Endometrial microvascular endothelial cells (primary cell): ENCODE measurements around the gene PABPN1L. TPM values are rescaled to one million over a fixed set of nuclear protein-coding genes. Genes with fewer than 3 reads are reported as not detected.

ENCODE experiments used
- in situ Hi-C: cut with HindIII; loops from 2 replicates; pipeline ENCODE4 v1.10.0; 2017; ENCODE audit warnings: low sequenced_read_pairs, low pct_unique_long_range_greater_than_20kb; ENCODE audit errors: inconsistent ontology term
- total RNA-seq: library from RNA; depleted of rRNA; stranded (reverse); fragments of >200 nt; gene quantifications from one replicate; pipeline ENCODE4 v1.2.3, GENCODE V29; 2015; ENCODE audit errors: inconsistent ontology term

PABPN1L gene
- total RNA-seq, 1 donor from 2014 or later, result not detected

- in situ Hi-C loops, result no loop called here
Measured at GRCh38 chr16:88886845-88887521, 20.5 kb upstream of the PABPN1L start.

DNA sequence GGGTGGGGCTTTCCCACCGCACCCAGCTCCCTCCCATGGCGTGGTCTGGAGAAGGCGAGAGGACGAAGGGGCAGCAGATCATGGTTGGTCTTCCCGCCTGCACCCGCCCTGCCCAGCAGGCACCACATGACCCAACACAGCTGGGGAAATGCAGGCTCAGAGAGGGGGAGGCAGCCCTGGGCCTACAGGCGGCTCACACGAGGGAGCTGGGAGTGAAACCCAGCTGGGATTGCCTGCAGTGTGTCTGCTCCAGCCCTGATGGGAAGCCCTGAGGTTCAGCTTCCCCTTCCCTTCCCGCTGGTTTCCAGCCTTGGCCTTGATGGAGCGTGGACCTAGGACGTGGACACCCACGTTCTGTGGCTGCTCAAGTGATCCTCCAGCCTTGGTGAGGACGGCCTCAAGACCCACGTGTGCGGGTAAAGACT lies 20.0 kb upstream of the PABPN1L start:
- in situ Hi-C loops, result no loop called here

GRCh38 chr16:88885693-88886280 lies 19.3 kb upstream of the PABPN1L start:
- in situ Hi-C loops, result no loop called here

DNA sequence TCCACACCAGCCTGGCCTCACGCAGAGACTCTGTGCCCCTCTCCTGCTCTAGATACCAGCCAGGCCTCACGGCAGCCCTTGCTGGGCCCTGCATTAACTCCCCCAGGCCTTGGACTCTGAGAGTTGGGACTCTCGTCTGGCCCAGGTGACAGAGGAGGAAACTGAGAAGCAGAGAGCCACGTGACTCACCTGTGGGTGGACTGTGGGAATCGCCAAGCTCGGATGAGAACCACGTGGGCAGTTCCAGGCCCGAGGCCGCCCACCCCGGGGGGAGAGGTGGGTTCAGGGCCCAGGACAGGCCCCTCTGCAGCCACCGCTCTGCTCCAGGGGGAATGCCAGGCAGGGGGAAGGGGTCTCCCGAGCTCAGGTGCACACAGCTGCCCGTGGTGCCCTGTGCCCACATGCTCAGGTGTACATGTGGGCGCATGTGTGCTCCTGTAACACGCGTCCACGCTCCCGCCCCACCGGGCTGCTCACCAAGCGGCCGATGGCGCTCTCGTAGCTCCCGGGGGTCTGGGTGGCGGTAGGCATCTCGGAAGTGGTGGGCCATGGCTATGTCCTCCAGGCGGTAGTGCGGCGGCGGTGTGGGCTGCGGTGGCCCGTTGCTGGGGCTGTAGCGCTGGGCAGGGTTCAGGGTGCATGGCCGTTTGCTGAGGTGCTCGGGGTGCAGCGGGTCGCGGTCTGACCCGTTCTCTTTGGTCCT lies 18.3 kb upstream of the PABPN1L start:
- in situ Hi-C loops, result no loop called here

GRCh38 chr16:88883946-88884345 lies 17.5 kb upstream of the PABPN1L start:
- in situ Hi-C loops, result no loop called here

DNA sequence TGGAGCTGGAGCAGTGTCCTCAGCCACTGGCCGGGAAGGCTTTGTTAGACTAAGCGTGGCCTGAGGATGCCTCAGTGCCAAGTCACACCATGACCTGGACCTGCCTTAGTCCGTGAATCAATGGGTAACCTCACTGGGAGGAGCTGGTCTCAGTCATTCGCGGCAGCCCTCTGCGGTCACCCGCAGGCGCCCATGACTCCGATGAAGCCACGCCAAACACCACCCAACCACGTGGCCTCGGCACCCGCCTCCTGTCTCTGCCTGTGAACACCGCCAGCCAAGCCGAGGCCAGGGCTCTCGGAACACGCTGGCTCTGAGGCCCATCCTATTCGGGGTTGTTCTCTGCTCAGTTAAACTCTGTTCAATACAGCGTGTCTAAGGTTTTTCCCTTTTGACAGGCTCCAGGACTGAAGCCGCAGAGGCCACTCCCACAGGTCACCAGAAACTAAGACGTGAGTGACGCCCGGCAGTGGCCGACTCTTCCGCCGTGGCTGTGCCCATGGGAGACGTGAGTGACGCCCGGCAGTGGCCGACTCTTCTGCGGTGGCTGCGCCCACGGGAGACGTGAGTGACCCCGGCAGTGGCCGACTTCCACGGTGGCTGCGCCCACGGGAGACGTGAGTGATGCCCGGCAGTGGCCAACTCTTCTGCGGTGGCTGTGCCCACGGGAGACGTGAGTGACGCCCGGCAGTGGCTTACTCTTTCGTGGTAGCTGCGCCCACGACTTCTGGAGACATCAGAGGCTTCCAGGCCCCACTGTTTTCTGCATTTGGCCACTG lies 16.8 kb upstream of the PABPN1L start:
- in situ Hi-C loops, result no loop called here

- in situ Hi-C loops, result no loop called here
Measured at GRCh38 chr16:88882358-88883030, 16.0 kb upstream of the PABPN1L start.

DNA sequence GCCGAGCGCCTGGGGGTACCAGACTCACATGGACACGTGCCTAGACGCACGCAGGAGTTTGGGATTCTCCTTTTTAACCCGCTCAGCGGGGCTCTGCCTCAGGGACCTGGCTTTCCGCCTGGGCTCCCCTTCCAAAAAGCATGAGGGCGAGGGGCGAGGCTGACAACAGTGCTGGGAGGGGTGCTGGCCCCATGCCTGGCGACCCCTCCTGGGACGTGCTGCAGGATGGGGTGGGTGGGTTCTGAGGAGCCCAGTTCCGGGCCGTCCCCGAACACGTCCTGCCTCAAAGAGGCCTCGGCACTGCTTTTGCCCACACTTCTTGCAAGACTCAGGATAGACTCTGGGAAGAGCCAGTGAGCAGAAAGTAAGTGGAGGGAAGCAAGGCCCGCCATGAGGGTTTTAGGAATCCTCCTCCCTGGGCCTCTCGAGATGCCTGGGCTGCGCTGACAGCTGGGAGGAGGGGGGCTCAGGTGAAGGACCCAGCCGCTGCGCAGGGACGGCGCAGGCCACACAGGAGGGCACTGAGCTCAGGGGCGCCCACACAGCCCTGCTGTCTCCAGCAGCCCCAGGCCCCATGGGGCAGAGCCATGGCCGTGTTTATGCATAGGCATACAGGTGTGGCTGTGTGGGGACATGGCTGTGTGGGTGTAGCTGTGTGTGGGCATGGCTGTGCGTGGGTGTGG lies 15.4 kb upstream of the PABPN1L start:
- in situ Hi-C loops, result no loop called here

DNA sequence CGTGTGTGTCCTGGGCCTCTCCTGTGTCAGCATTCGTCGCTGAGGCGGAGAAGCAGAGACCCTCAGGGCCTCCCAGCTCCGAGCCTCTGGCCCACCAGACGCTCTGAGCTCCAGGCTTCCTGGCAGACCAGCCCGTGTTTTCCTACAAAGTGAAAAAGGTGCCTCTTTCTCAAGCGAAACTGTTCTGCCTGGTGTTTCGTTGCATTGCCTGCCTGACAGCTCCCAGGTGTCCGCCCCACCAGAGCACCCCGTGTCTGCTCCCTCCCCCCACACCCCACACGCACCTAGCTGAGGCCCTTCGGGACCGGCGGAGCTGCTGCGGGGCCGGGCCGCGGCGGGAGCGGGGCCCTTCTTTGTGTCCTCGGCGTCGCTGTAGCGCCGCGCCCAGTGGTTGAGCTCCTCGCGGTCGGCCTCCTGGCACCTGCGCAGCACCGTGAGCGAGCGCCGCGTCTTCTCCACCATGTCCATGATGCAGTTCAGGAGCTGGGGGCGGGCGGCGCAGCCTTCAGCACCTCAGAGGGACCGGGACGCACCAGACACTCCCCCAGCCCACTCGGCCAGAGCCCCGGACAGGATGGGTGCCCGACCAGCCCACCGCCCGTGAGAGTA lies 14.7 kb upstream of the PABPN1L start:
- in situ Hi-C loops, result no loop called here

DNA sequence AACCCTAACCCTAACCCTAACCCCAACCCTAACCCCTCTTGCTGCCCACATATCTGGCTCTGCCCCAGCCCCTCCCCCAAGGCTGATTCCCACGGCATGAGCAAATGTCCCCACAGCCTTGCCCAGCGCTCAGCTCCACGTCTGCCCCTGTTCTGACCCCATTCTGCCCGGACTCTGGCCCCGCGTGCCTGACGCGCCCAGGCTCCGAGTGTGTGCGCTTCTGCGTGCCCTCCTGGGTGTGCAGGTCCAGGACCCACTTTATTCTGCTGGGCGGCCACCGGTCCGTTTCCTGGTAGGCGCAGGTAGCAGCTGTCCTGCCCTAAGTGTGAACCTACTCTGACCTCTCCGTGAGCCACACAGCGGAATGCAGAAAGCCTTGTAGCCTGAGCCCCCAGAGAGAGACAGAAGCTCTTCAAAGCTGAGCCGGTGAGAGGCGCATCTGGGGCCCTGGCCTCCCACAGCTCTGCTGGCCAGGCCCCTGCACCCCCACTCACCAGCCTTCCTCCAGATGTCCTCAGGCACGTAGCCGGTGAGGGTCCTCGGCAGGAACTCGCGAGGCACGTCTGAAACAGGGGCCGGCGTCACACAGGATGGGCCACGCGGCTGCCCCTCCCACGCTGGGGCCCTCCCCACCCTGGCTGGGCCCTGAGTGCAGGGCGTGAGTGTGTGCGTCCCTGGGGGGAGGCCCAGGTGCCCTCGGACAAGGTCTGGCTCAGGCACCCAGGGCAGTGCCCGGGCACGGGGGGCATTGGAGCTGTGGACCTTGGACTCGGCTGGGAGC lies 14.0 kb upstream of the PABPN1L start:
- in situ Hi-C loops, result no loop called here

- in situ Hi-C loops, result no loop called here
Measured at GRCh38 chr16:88879788-88880055, 13.3 kb upstream of the PABPN1L start.

DNA sequence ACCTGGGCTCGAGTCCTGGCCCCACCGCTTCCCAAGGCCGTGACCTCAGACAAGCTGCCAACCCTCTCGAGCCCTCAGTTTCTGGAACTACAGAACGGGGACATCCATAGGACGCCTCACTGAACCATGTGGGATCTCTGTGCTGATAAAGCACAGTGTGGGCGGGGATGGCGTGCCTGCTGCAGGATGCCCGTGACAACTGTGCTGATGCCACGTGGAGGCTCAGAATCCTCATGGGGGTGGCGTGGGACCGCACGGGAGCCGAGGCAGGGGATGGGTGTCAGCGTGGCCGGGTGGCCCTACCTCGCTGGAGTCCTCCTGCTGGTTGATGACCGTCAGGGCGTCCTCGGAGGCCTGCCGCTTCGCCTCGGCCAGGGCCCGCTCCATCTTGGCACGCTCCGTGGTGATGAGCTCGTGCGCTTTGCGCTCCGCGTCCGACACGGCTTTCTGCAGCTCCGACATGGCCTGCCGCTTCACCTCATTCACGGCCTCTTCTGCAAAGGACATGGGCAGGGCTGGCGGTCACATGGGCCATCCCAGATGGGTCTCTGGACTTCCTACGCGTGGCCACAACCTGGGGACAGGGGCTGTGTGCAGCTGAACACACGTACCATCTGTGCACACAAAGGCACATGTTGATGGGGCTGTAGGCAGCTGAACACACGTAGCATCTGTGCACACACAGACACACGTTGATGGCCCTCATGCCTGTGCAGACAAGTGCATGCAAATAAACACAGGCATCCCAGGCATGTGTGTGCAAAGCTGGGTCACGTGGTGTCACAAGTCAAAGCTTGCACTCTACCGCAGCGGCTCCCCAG lies 12.7 kb upstream of the PABPN1L start:
- in situ Hi-C loops, result no loop called here

GRCh38 chr16:88878356-88878755 lies 11.9 kb upstream of the PABPN1L start:
- in situ Hi-C loops, result no loop called here

DNA sequence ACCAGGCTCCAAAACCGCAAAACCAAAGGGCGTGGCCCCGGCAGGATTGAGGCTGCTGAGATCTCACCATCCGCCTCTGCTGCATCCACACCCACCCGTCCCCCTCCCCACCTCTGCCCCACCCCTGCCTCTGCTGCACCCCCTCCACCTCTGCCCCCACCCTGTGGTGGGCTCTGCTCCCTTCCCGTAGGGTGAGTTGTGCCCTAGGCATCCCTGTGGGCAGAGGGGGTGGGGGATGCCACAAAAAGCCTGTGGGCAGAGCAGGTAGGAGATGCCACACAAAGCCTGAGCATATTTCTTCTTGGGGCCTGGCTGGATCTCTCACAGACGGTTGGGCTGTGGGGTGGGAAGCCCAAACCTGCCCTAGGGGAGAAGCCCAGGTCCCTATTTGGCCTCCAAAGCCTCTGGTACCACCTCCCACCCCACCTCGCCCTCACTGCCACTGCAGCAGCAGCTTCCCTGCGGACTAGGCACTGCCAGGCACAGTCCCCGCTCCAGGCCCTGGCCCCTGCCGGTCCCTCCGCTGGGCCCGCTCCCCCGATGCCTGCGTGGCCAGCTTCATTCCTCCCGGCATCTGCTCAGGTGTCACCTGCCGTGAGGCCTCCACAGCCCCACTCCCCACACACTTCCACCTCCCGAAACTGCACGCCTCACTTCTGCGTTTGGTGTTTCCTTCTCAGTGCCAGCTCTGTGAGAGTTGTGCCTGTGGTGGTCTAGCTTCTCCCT lies 11.3 kb upstream of the PABPN1L start:
- in situ Hi-C loops, result no loop called here

DNA sequence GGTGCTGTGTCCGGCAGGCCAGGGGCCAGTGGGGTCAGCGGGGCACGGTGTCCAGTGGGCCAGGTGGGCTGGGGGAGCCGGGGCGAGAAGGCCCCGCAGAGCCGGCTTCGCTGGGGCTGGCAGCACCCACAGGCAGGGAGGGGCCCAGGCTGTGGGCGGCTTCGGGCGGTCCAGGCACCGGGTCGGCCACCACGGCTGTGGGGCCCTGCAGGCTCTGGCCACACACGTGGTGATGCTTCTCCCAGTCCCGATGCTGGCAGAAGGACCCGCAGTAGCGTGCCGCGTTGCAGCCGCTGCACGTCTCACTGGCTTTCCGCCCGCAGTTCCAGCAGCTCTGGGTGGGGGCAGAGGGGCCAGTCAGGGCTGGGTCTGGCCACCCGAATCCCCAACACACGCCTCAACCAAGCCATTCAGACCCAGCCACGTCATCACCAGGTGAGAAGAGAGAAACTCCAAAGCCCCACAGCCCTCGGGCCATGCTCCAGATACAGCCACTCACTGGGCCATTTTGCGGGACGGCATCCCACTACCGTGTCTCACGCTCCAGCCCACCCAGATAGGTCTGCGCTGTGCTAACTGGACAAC lies 10.6 kb upstream of the PABPN1L start:
- in situ Hi-C loops, result no loop called here

DNA sequence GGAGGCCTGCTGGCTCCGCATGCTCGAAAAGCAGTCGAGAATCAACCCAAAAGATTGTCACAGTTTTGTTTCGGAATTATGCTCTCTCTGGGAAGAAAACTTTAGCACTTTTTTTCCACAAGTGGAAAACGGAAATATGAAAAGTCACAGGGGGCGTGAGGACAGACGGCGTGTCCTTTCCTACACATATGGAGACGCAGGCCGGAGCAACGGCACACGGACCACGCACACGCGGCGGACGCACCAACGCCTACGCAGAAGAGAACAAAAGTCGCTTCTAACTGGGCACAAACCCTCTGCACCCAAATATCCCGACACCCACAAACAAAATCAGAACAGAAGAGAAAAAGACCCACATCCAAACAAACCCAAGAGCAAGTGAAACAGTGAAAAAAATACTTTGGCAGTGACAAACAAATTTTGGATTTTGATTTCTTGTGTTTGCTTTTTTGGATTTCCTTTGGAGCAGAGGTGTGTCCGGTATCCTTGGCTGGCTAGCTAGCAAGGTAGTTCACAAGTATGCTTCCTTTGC lies 9.3 kb upstream of the PABPN1L start:
- in situ Hi-C loops, result no loop called here
